Effector memory CD4-positive, alpha-beta T cell (primary cell): Measurements from ENCODE around the gene SERPINB12.

ENCODE experiments used
- DNase-seq, 3 donors: peaks; one replicate each; pipeline ENCODE4 v3.0.0-alpha.2; 2020
- H3K27ac ChIP-seq: 2 replicates; pipeline ENCODE4 v1.7.0; 2013; ENCODE audit warnings: mild to moderate bottlenecking, low read length, moderate library complexity; ENCODE audit not compliant: insufficient read depth, poor library complexity, severe bottlenecking
- H3K27me3 ChIP-seq: replicated peaks from 2 replicates; pipeline ENCODE4 v1.7.0; 2013; ENCODE audit warnings: mild to moderate bottlenecking, low read length; ENCODE audit not compliant: insufficient read depth, control insufficient read depth, poor library complexity, severe bottlenecking
- H3K36me3 ChIP-seq: 2 replicates; pipeline ENCODE4 v1.7.0; 2013; ENCODE audit warnings: mild to moderate bottlenecking, low read length, moderate library complexity; ENCODE audit not compliant: control insufficient read depth, insufficient read depth
- H3K4me1 ChIP-seq: 2 replicates; pipeline ENCODE4 v1.7.0; 2013; ENCODE audit warnings: low read length, mild to moderate bottlenecking; ENCODE audit not compliant: control insufficient read depth, insufficient read depth, poor library complexity, severe bottlenecking
- H3K4me3 ChIP-seq: 2 replicates; pipeline ENCODE4 v1.7.0; 2013; ENCODE audit warnings: low read length, low read depth, mild to moderate bottlenecking; ENCODE audit not compliant: insufficient read depth, poor library complexity, severe bottlenecking
- H3K9me3 ChIP-seq: 2 replicates; pipeline ENCODE4 v1.7.0; 2013; ENCODE audit warnings: mild to moderate bottlenecking, low read length, moderate library complexity; ENCODE audit not compliant: control insufficient read depth

SERPINB12 gene

DNA sequence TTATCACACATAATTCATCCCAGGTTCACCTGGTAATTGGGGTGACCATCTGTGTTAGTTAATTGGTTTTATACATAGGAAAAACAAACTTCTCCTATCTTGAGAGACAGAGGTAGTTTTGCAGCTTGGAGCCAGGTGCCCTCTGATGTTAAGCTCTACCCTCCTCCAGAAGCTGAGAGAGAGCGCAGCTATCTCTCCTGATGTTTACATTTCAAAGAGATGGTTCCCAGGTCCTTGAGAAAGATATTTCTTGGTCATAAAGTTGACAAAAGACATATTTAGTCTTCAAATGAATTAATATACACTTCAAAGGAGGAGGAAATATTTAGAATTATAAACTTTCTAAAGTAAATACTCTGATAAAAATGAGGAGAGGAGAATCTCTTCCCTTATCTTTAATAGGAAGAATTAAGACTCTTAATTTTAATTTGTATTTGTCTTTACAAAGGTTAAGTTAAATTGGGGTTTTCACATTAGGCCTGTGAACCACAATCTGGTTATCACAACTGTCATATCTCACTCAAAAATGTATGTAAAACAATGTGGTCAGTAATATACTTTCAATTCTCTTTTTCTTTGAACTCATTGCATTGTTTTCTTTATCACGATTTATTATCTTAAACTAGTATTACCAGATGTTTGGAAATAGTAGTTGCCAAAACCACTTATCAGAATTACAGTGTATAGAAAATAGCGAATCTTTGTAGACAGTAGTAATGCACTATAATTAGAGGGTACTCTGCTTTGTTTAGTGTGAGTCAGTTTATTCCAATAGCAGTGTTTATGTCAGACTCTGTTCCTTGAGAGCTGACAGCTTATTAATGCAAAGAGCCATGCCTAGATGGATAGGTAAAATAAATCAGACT is 75.1 kb downstream of the SERPINB12 start:
- Histone ChIP-seq H3K27ac (no peak overlapping the region), H3K4me3 (no peak overlapping the region), H3K9me3 (no peaks in the 10 kb centered on the region), H3K36me3 (no peaks in the 10 kb centered on the region), H3K27me3 (no peaks in the 10 kb centered on the region), H3K4me1 (no peaks in the 10 kb centered on the region)
- no peak for DNase-seq

DNA sequence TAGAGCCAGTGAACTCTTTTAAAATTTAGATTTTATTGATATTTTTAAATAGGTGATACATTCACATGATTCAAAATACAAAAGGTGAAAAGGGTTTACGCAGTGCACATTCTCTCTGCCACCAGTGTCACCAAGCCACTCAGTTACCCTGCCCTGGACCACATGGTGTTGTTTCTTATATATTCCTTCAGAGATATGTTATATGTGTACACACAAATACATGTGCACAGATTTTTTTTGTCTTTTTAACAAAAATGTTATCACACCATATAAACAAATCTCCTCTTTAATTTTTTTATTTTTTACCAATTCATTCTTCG is 75.7 kb downstream of the SERPINB12 start:
- no peaks in the 10 kb centered on the region for H3K4me1 ChIP-seq
- no peak overlapping the region for H3K27ac ChIP-seq
- H3K36me3 ChIP-seq, result no peaks in the 10 kb centered on the region
- H3K9me3 ChIP-seq, result no peaks in the 10 kb centered on the region
- DNase-seq, result no peak
- H3K27me3 ChIP-seq, result no peaks in the 10 kb centered on the region
- H3K4me3 ChIP-seq, result no peak overlapping the region
